Fibroblast of skin of right quadriceps (primary cell): ENCODE measurements around the gene LOXL1.

Experiments used
- DNase-seq: peaks from one replicate; pipeline ENCODE4 v3.0.0-alpha.2; 2013

Gene LOXL1

GRCh38 chr15:73997986-73998385, 71.7 kb downstream of the LOXL1 start:
- no peak for DNase-seq
